GM19372 (cell line): Measurements from ENCODE around the gene DYNC1I1.
"Not testable (repeated sequence)": the region's sequence is repeated elsewhere in the genome, so short reads cannot be mapped to it uniquely, and the experiment has no call there.

Source experiments
- ATAC-seq: cut with Tn5 transposase; IDR thresholded peaks from one replicate; pipeline ENCODE4 v1.9.1; 2021; ENCODE audit warnings: mild to moderate bottlenecking, low read depth, moderate library complexity; ENCODE audit not compliant: unreplicated experiment

The DYNC1I1 gene

GRCh38 chr7:95901006-95901405, 128.7 kb downstream of the DYNC1I1 start:
- no peak for ATAC-seq

- ATAC-seq: no peak
Measured at GRCh38 chr7:95904099-95904498, 131.7 kb downstream of the DYNC1I1 start.

GRCh38 chr7:95905167-95905566, 132.8 kb downstream of the DYNC1I1 start:
- no peak for ATAC-seq

- no peak for ATAC-seq
Measured at GRCh38 chr7:95906851-95907250, 134.5 kb downstream of the DYNC1I1 start.

- no peak for ATAC-seq
Measured at GRCh38 chr7:95907337-95907736, 135.0 kb downstream of the DYNC1I1 start.

- no peak for ATAC-seq
Measured at GRCh38 chr7:95908499-95908898, 136.1 kb downstream of the DYNC1I1 start.

- no peak for ATAC-seq
Measured at GRCh38 chr7:95910341-95910740, 138.0 kb downstream of the DYNC1I1 start.

- ATAC-seq: no peak
Measured at GRCh38 chr7:95915731-95916130, 143.4 kb downstream of the DYNC1I1 start.

- ATAC-seq: peak; percentile 77
Measured at GRCh38 chr7:95916573-95917297, 144.4 kb downstream of the DYNC1I1 start.

GRCh38 chr7:95917634-95918033, 145.3 kb downstream of the DYNC1I1 start:
- ATAC-seq: no peak

- ATAC-seq: no peak
Measured at GRCh38 chr7:95919556-95919955, 147.2 kb downstream of the DYNC1I1 start.

GRCh38 chr7:95921543-95921942, 149.2 kb downstream of the DYNC1I1 start:
- ATAC-seq: no peak

- no peak for ATAC-seq
Measured at GRCh38 chr7:95922191-95922590, 149.8 kb downstream of the DYNC1I1 start.

GRCh38 chr7:95925236-95925635, 152.9 kb downstream of the DYNC1I1 start:
- no peak for ATAC-seq

GRCh38 chr7:95925971-95926370, 153.6 kb downstream of the DYNC1I1 start:
- ATAC-seq: no peak

GRCh38 chr7:95927756-95928155, 155.4 kb downstream of the DYNC1I1 start:
- ATAC-seq: no peak

- ATAC-seq: no peak
Measured at GRCh38 chr7:95929710-95930280, 157.4 kb downstream of the DYNC1I1 start.

- ATAC-seq: no peak
Measured at GRCh38 chr7:95931460-95932232, 159.3 kb downstream of the DYNC1I1 start.

- no peak for ATAC-seq
Measured at GRCh38 chr7:95933618-95934017, 161.3 kb downstream of the DYNC1I1 start.

GRCh38 chr7:95944867-95945266, 172.5 kb downstream of the DYNC1I1 start:
- ATAC-seq: not testable (repeated sequence)

- ATAC-seq: no peak
Measured at GRCh38 chr7:95950698-95951097, 178.3 kb downstream of the DYNC1I1 start.

- no peak for ATAC-seq
Measured at GRCh38 chr7:95951531-95951930, 179.2 kb downstream of the DYNC1I1 start.
